ENCODE data around the gene GMNC.

Gene GMNC

GRCh38 chr3:190862209-190863118 is at the start of gene GMNC:
GMNC (minus strand) TSS chr3:190862694; CDS start chr3:190862615, 79 bp downstream.
- TF ChIP-seq CTCF (IDR thresholded peaks at IDR 0.05; ENCODE audit: insufficient read depth, missing control alignments) = no peak
- DNase-seq (ENCODE audit: insufficient read length, low spot score) = no peak
- no peak for FAIRE-seq

GRCh38 chr3:190911382-190911781 is 48.9 kb upstream of the GMNC start:
- FAIRE-seq = no peak
- TF ChIP-seq CTCF (IDR thresholded peaks at IDR 0.05; ENCODE audit: insufficient read depth, missing control alignments) = no peak
- no peak for DNase-seq (ENCODE audit: insufficient read length, low spot score)

GRCh38 chr3:190909908-190910307 is 47.4 kb upstream of the GMNC start:
- FAIRE-seq (no peak), DNase-seq (ENCODE audit: insufficient read length, low spot score) (no peak)
- TF ChIP-seq CTCF (IDR thresholded peaks at IDR 0.05; ENCODE audit: insufficient read depth, missing control alignments) = no peak

GRCh38 chr3:190903156-190903555 is 40.7 kb upstream of the GMNC start:
- no peak for TF ChIP-seq CTCF (IDR thresholded peaks at IDR 0.05; ENCODE audit: insufficient read depth, missing control alignments)
- DNase-seq (ENCODE audit: insufficient read length, low spot score) (no peak), FAIRE-seq (no peak)

GRCh38 chr3:190902292-190902691 is 39.8 kb upstream of the GMNC start:
- FAIRE-seq (no peak), DNase-seq (ENCODE audit: insufficient read length, low spot score) (no peak)
- TF ChIP-seq CTCF (IDR thresholded peaks at IDR 0.05; ENCODE audit: insufficient read depth, missing control alignments) = no peak

- FAIRE-seq (no peak), DNase-seq (ENCODE audit: insufficient read length, low spot score) (no peak)
- TF ChIP-seq CTCF (IDR thresholded peaks at IDR 0.05; ENCODE audit: insufficient read depth, missing control alignments) = no peak
These were observed 30.0 kb upstream of the GMNC start for GRCh38 chr3:190892395-190892902.

- FAIRE-seq (no peak), DNase-seq (ENCODE audit: insufficient read length, low spot score) (no peak)
- no peak for TF ChIP-seq CTCF (IDR thresholded peaks at IDR 0.05; ENCODE audit: insufficient read depth, missing control alignments)
These were observed 24.5 kb upstream of the GMNC start for GRCh38 chr3:190886945-190887344.
